Brain microvascular endothelial cell (primary cell): Measurements from ENCODE around the gene STIMATE.

Source experiments
- DNase-seq: peaks from one replicate; pipeline ENCODE4 v3.0.0-alpha.2; 2020
- H3K27ac ChIP-seq: fragments of 250-450 bp; sonication (Bioruptor Pico); 2 replicates; pipeline ENCODE4 v1.5.1; 2020; ENCODE audit warnings: mild to moderate bottlenecking, moderate library complexity
- H3K27me3 ChIP-seq: fragments of 250-450 bp; sonication (Bioruptor Pico); replicated peaks from 2 replicates; pipeline ENCODE4 v1.5.1; 2020; ENCODE audit warnings: mild to moderate bottlenecking
- H3K36me3 ChIP-seq: fragments of 250-450 bp; sonication (Bioruptor Pico); replicated peaks from 2 replicates; pipeline ENCODE4 v1.5.1; 2020; ENCODE audit warnings: mild to moderate bottlenecking
- H3K4me3 ChIP-seq: 2 replicates; pipeline ENCODE4 v1.5.1; 2011; ENCODE audit warnings: low read depth, mild to moderate bottlenecking, control low read depth, low read length, moderate library complexity
- in situ Hi-C: cut with HindIII; loops from 2 replicates; pipeline ENCODE4 v1.10.0; 2017; ENCODE audit warnings: low sequenced_read_pairs, low pct_ligation_motif_present
- TF ChIP-seq, protein P1 (sequence below): IDR thresholded peaks from 2 replicates; pipeline ENCODE4 v1.5.1; 2011; ENCODE audit warnings: low read depth, mild to moderate bottlenecking, moderate library complexity, low read length, control low read depth, inconsistent platforms; ENCODE audit errors: missing control alignments

The STIMATE gene

DNA sequence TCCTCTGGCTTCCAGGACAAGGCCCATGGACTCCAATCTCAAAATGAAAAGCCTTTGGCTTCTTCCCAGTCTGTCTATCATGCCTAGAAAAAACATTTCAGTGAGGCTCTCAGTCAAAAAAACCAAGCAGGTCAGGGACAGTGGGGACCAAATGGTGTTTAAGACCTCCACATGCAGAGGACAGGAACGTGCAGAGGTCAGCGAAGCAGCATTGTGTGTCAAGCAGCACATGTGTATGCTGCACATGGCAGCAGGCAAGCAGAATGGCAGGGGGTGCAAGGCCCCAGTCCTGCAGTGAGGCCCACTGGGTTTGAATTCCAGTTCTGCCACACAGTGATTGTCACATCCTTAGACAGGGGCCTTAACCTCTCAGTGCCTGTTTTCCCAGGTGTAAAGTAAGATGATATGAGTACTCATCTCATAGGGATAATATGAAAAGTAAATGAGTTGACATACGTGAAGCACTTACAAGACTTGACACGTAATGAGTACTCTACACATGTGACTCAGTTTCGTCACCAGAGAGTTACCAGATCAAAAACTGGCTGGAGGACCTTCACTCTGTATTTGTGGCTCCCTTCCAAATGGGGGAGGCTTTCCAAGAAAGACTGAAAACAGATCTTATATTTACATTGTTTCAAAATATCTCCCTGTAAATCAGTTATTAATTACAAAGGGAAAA lies 11.2 kb downstream of the STIMATE start:
- Histone ChIP-seq H3K4me3 (no peak overlapping the region), H3K36me3 (no peaks in the 10 kb centered on the region), H3K27me3 (no peaks in the 10 kb centered on the region), H3K27ac (no peak overlapping the region)
- DNase-seq = no peak
- in situ Hi-C loops = no loop called here
- TF ChIP-seq, protein P1, sequence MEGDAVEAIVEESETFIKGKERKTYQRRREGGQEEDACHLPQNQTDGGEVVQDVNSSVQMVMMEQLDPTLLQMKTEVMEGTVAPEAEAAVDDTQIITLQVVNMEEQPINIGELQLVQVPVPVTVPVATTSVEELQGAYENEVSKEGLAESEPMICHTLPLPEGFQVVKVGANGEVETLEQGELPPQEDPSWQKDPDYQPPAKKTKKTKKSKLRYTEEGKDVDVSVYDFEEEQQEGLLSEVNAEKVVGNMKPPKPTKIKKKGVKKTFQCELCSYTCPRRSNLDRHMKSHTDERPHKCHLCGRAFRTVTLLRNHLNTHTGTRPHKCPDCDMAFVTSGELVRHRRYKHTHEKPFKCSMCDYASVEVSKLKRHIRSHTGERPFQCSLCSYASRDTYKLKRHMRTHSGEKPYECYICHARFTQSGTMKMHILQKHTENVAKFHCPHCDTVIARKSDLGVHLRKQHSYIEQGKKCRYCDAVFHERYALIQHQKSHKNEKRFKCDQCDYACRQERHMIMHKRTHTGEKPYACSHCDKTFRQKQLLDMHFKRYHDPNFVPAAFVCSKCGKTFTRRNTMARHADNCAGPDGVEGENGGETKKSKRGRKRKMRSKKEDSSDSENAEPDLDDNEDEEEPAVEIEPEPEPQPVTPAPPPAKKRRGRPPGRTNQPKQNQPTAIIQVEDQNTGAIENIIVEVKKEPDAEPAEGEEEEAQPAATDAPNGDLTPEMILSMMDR = no peak

- no peak for DNase-seq
- Histone ChIP-seq H3K27me3 (no peaks in the 10 kb centered on the region), H3K27ac (no peak overlapping the region), H3K4me3 (no peak overlapping the region), H3K36me3 (no peaks in the 10 kb centered on the region)
- in situ Hi-C loops = no loop called here
- TF ChIP-seq, protein P1 = no peak
Measured at GRCh38 chr3:52882377-52882776, 15.0 kb downstream of the STIMATE start.

DNA sequence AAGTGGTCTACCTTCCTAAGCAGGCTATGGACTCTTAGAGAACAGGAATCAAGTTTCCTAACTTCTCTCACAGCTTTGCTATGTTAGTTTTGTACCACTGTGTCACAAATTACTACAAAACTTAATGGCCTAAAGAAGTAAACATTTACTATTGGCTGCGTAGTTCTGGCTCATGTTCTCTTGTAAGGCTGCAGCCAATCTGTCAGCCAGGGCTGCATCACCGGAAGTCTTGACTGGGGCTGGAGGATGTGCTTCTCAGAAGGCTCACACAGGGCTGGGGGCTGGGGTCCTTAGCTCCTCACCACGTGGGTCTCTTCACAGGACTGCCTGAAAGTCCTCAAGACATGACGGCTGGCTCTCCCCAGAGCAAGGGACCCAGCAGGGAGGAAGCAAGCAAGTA lies 15.5 kb downstream of the STIMATE start:
- Histone ChIP-seq H3K27me3 (no peaks in the 10 kb centered on the region), H3K4me3 (no peak overlapping the region), H3K27ac (no peak overlapping the region), H3K36me3 (no peaks in the 10 kb centered on the region)
- DNase-seq = no peak
- in situ Hi-C loops = no loop called here
- TF ChIP-seq, protein P1 = no peak

GRCh38 chr3:52880474-52880873 lies 16.9 kb downstream of the STIMATE start:
- in situ Hi-C loops = no loop called here
- no peaks in the 10 kb centered on the region for H3K36me3 ChIP-seq
- no peak for DNase-seq
- no peak overlapping the region for H3K4me3 ChIP-seq
- H3K27ac ChIP-seq = no peak overlapping the region
- H3K27me3 ChIP-seq = no peaks in the 10 kb centered on the region
- TF ChIP-seq, protein P1 = no peak

GRCh38 chr3:52880047-52880446 lies 17.3 kb downstream of the STIMATE start:
- Histone ChIP-seq H3K27ac (no peak overlapping the region), H3K36me3 (no peaks in the 10 kb centered on the region), H3K27me3 (no peaks in the 10 kb centered on the region), H3K4me3 (no peak overlapping the region)
- in situ Hi-C loops = no loop called here
- TF ChIP-seq, protein P1 = no peak
- DNase-seq = no peak

- DNase-seq = no peak
- H3K27me3 ChIP-seq = no peaks in the 10 kb centered on the region
- H3K36me3 ChIP-seq = no peaks in the 10 kb centered on the region
- no peak overlapping the region for H3K27ac ChIP-seq
- TF ChIP-seq, protein P1 = no peak
- no peak overlapping the region for H3K4me3 ChIP-seq
- in situ Hi-C loops = no loop called here
Measured at GRCh38 chr3:52879581-52879980, 17.8 kb downstream of the STIMATE start.
